Loucy (cell line): ENCODE results near the gene ZFAND2B.

Experiments
- H2AFZ ChIP-seq: fragments of 200-600 bp; sonication (generic); 2 replicates; pipeline ENCODE4 v1.6.0; 2016; ENCODE audit warnings: antibody characterized with exemption, mild to moderate bottlenecking, low read length, moderate library complexity
- H3F3A ChIP-seq: fragments of 200-600 bp; 2 replicates; pipeline ENCODE4 v1.6.0; 2016; ENCODE audit warnings: antibody characterized with exemption, low read depth, mild to moderate bottlenecking
- H3K27me3 ChIP-seq: fragments of 200-600 bp; sonication (generic); 2 replicates; pipeline ENCODE4 v1.6.1; 2014; ENCODE audit warnings: low read length, mild to moderate bottlenecking; ENCODE audit not compliant: insufficient read depth, poor library complexity, severe bottlenecking
- H3K36me3 ChIP-seq: fragments of 200-600 bp; sonication (generic); 2 replicates; pipeline ENCODE4 v1.6.1; 2016; ENCODE audit warnings: low read length; ENCODE audit not compliant: insufficient read depth
- H3K4me1 ChIP-seq: fragments of 200-600 bp; sonication (generic); 2 replicates; pipeline ENCODE4 v1.5.1; 2014; ENCODE audit warnings: low read length, mild to moderate bottlenecking; ENCODE audit not compliant: insufficient read depth, poor library complexity, severe bottlenecking
- H3K4me2 ChIP-seq: fragments of 200-600 bp; sonication (generic); 2 replicates; pipeline ENCODE4 v1.6.0; 2014; ENCODE audit warnings: antibody characterized with exemption, low read length, low read depth, mild to moderate bottlenecking; ENCODE audit not compliant: poor library complexity, severe bottlenecking
- H3K4me3 ChIP-seq: fragments of 200-600 bp; sonication (generic); 2 replicates; pipeline ENCODE4 v1.5.1; 2014; ENCODE audit warnings: low read length, mild to moderate bottlenecking, mixed read lengths; ENCODE audit not compliant: poor library complexity, severe bottlenecking
- H3K79me2 ChIP-seq: fragments of 200-600 bp; sonication (generic); 2 replicates; pipeline ENCODE4 v1.6.1; 2014; ENCODE audit warnings: low read length; ENCODE audit not compliant: insufficient read depth
- H3K9ac ChIP-seq: fragments of 200-600 bp; sonication (generic); 2 replicates; pipeline ENCODE4 v1.6.0; 2014; ENCODE audit warnings: mild to moderate bottlenecking, low read depth, low read length, moderate library complexity; ENCODE audit not compliant: poor library complexity, severe bottlenecking
- H3K9me2 ChIP-seq: fragments of 200-600 bp; sonication (generic); replicated peaks from 2 replicates; pipeline ENCODE4 v1.6.1; 2016; ENCODE audit warnings: low read depth, low read length, mixed read lengths
- H3K9me3 ChIP-seq: fragments of 200-600 bp; sonication (generic); 2 replicates; pipeline ENCODE4 v1.6.1; 2014; ENCODE audit warnings: mild to moderate bottlenecking, antibody characterized with exemption, low read length, low read depth; ENCODE audit not compliant: insufficient read depth
- H4K20me1 ChIP-seq: fragments of 200-600 bp; sonication (generic); 2 replicates; pipeline ENCODE4 v1.6.0; 2014; ENCODE audit warnings: antibody characterized with exemption, low read length, mild to moderate bottlenecking; ENCODE audit not compliant: insufficient read depth, poor library complexity, severe bottlenecking
- EZH2phosphoT487 ChIP-seq: fragments of 200-600 bp; IDR thresholded peaks from 2 replicates; pipeline ENCODE4 v1.6.1; 2018; ENCODE audit warnings: antibody characterized with exemption, mild to moderate bottlenecking, moderate library complexity, borderline replicate concordance
- TF ChIP-seq, protein P1 (sequence below): fragments of 200-600 bp; sonication (generic); conservative IDR thresholded peaks from 2 replicates; pipeline ENCODE4 v1.5.1; 2014; ENCODE audit warnings: mild to moderate bottlenecking, antibody characterized with exemption, low read length

Gene ZFAND2B

DNA sequence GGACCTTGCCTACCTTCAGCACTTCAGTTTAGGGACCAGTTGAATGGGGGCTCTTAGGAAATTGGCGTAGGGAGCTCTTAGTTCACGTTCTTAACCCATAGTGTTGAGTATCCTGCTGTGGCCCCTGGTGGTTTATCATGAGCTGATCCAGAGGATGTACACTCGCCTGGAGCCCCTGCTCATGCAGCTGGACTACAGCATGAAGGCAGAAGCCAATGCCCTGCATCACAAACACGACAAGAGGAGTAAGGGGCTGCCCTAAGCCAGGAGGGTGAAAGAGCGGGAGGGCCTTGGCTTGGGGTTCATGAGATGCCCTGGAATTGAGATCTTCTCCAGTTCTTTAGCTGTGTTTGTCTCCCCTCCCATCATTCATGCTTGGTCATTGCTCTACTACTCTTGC, 25.6 kb upstream of the ZFAND2B start:
- Histone ChIP-seq H3K79me2 (peaks cover 40% of the 10 kb centered on the region), H3K27me3 (no peaks in the 10 kb centered on the region), H3K9ac (no peak overlapping the region), H3K4me1 (peaks cover 31% of the 10 kb centered on the region), H2AFZ (no peak overlapping the region), H3K36me3 (peaks cover 41% of the 10 kb centered on the region; the same call in 1 of the 2 replicates), H3K4me3 (no peak overlapping the region), H3F3A (peaks cover 9% of the 10 kb centered on the region; the same call in 1 of the 2 replicates), H3K9me2 (no peaks in the 10 kb centered on the region), H3K9me3 (no peaks in the 10 kb centered on the region), H3K4me2 (peak overlapping the region; percentile 88), H4K20me1 (peaks cover 22% of the 10 kb centered on the region)
- TF ChIP-seq, protein P1, sequence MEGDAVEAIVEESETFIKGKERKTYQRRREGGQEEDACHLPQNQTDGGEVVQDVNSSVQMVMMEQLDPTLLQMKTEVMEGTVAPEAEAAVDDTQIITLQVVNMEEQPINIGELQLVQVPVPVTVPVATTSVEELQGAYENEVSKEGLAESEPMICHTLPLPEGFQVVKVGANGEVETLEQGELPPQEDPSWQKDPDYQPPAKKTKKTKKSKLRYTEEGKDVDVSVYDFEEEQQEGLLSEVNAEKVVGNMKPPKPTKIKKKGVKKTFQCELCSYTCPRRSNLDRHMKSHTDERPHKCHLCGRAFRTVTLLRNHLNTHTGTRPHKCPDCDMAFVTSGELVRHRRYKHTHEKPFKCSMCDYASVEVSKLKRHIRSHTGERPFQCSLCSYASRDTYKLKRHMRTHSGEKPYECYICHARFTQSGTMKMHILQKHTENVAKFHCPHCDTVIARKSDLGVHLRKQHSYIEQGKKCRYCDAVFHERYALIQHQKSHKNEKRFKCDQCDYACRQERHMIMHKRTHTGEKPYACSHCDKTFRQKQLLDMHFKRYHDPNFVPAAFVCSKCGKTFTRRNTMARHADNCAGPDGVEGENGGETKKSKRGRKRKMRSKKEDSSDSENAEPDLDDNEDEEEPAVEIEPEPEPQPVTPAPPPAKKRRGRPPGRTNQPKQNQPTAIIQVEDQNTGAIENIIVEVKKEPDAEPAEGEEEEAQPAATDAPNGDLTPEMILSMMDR: no peak
- TF ChIP-seq EZH2phosphoT487: no peak

DNA sequence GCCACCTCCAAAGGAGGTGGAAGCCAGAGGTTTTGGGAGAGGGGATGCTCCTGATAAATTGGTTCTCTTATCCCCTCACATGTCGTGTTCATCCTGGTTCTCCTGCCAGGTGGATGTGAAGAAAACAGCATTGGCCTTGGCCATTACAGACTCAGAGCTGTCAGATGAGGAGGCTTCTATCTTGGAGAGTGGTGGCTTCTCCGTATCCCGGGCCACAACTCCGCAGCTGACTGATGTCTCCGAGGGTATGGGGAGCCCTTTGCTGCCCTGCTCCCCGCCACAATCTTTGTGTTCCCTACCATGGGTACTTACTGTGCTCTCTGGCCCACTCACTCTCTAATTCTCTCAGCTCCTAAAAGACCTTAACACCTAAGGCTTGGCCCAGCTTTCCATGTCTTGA, 25.1 kb upstream of the ZFAND2B start:
- H3K4me3 ChIP-seq: no peak overlapping the region
- peaks cover 29% of the 10 kb centered on the region for H3K4me1 ChIP-seq

DNA sequence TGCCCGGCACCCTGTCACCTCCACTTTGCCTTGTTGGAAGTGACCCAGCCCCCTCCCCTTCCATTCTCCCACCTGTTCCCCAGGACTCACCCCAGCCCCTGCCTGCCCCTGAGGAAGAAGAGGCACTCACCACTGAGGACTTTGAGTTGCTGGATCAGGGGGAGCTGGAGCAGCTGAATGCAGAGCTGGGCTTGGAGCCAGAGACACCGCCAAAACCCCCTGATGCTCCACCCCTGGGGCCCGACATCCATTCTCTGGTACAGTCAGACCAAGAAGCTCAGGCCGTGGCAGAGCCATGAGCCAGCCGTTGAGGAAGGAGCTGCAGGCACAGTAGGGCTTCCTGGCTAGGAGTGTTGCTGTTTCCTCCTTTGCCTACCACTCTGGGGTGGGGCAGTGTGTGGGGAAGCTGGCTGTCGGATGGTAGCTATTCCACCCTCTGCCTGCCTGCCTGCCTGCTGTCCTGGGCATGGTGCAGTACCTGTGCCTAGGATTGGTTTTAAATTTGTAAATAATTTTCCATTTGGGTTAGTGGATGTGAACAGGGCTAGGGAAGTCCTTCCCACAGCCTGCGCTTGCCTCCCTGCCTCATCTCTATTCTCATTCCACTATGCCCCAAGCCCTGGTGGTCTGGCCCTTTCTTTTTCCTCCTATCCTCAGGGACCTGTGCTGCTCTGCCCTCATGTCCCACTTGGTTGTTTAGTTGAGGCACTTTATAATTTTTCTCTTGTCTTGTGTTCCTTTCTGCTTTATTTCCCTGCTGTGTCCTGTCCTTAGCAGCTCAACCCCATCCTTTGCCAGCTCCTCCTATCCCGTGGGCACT, 24.0 kb upstream of the ZFAND2B start:
- Histone ChIP-seq H3K4me3 (no peak overlapping the region), H3K9me2 (no peaks in the 10 kb centered on the region), H4K20me1 (peaks cover 20% of the 10 kb centered on the region), H3K27me3 (no peaks in the 10 kb centered on the region), H2AFZ (no peak overlapping the region), H3K9ac (no peak overlapping the region), H3F3A (peaks cover 4% of the 10 kb centered on the region; the same call in 1 of the 2 replicates), H3K4me2 (peak overlapping the region; percentile 21), H3K4me1 (peaks cover 29% of the 10 kb centered on the region), H3K36me3 (peaks cover 41% of the 10 kb centered on the region; the same call in 1 of the 2 replicates), H3K9me3 (no peaks in the 10 kb centered on the region), H3K79me2 (peaks cover 37% of the 10 kb centered on the region)
- TF ChIP-seq EZH2phosphoT487: no peak
- TF ChIP-seq, protein P1: no peak

More for the DNA sequence above, 25.1 kb upstream of the ZFAND2B start:
- H3K27me3 ChIP-seq: no peaks in the 10 kb centered on the region
- H3K9me3 ChIP-seq: no peaks in the 10 kb centered on the region
- H3K9ac ChIP-seq: no peak overlapping the region
- no peaks in the 10 kb centered on the region for H3K9me2 ChIP-seq
- no peak for TF ChIP-seq EZH2phosphoT487
- TF ChIP-seq, protein P1: no peak
- H3K79me2 ChIP-seq: peaks cover 37% of the 10 kb centered on the region
- H2AFZ ChIP-seq: no peak overlapping the region
- H3K36me3 ChIP-seq: peaks cover 41% of the 10 kb centered on the region; the same call in 1 of the 2 replicates
- peak overlapping the region; percentile 15 for H3K4me2 ChIP-seq
- H4K20me1 ChIP-seq: peaks cover 20% of the 10 kb centered on the region
- H3F3A ChIP-seq: peaks cover 9% of the 10 kb centered on the region; the same call in 1 of the 2 replicates
